ENCODE results near the gene TRIM49.
"Not testable (repeated sequence)": the region's sequence is repeated elsewhere in the genome, so short reads cannot be mapped to it uniquely, and the experiment has no call there.

TRIM49 gene, protein sequence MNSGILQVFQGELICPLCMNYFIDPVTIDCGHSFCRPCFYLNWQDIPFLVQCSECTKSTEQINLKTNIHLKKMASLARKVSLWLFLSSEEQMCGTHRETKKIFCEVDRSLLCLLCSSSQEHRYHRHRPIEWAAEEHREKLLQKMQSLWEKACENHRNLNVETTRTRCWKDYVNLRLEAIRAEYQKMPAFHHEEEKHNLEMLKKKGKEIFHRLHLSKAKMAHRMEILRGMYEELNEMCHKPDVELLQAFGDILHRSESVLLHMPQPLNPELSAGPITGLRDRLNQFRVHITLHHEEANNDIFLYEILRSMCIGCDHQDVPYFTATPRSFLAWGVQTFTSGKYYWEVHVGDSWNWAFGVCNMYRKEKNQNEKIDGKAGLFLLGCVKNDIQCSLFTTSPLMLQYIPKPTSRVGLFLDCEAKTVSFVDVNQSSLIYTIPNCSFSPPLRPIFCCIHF

GRCh38 chr11:89808475-89808874, at the start of gene TRIM49:
Gene TRIM49 (minus strand): TSS chr11:89808575. CDS start chr11:89804469, 4,106 bp downstream.
- not testable (repeated sequence) for DNase-seq (ENCODE audit: low spot score)

DNA sequence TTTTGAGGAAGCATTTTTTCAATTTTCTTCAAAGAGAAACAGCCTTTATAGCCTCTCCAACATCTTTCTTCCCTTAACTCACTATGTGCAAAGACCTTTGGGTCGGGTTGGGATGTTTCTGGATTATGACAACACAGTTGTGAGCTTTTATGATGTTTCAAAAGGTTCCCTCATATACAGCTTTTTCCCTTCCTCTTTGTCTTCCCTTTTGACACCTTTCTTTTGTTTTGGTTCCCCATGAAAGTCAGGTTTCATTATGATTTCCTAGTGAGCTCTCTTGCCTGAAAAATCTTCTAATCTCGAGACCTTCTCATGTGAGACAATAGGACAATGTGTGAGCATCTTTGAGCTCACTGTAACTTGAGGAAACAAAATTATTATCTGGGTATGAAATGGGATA, 18.3 kb upstream of the TRIM49 start:
- DNase-seq (ENCODE audit: low spot score): not testable (repeated sequence)

- DNase-seq (ENCODE audit: low spot score): not testable (repeated sequence)
Measured at GRCh38 chr11:89820008-89820407, 11.6 kb upstream of the TRIM49 start.

GRCh38 chr11:89813535-89813934, 5.2 kb upstream of the TRIM49 start:
- DNase-seq (ENCODE audit: low spot score): not testable (repeated sequence)

DNA sequence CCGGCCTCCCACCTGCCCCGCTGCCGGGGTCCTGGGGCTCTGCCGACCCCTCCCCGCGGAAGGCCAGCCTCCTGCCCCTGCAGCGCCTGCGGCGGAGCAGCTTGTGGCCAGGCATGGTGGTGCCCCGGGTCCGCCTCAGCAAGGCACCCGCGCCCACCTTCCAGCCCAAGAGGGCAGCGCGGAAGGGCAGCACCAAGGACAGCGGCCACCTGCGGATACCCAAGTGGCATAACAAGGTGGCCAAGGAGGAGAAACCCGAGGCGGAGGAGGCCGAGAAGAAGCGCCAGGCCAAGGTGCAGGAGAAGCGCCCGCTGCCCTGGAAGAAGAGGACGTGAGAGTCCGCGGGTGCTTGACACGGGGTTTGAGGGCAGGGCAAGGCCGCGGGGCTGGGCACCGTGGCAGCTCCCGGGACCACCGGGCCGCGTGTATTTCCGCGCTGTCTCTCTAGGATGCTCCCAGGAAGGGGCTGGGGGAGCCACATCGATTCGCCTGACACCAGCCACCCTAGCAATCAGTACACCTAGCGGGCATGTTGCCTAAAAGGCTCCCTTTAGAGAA, 20.8 kb downstream of the TRIM49 start:
- not testable (repeated sequence) for DNase-seq (ENCODE audit: low spot score)

DNA sequence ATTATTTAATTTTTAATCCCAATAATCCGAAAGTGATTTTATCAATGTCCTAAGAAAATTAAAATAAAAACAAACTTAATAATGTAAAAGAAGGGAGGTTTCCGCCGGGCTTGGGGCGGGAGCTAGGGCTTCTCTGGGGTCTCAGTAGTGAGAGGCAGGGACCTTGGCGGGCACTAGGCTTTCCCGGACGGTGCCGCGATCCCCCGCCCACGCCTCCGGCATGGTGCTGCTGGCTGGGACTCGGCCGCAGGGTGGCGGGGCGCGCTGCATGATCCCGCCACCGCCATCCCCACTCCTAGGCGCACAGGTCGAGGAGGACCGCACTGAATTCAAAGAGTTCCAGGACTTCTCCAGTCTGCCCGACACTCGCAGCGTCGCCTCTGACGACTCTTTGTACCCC, 22.6 kb downstream of the TRIM49 start:
- DNase-seq (ENCODE audit: low spot score): not testable (repeated sequence)

DNA sequence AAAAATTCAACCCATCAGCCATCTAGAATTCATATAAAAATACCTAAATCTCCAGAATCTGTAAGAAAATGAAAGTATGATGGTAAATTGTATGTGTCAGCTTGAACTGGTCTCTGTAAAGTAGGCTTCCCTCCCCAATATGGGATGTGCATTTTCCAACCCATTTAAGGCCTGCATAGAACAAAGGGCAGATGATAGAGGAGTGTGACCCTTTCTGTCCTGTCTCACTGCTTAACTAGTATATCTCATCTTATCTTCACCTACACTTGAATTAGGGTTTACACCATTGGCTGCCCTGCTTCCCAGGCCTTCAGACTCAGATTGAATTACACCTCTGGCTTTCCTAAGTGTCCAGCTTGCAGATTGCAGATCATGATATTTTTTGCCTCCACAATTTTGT, 57.6 kb downstream of the TRIM49 start:
- not testable (repeated sequence) for DNase-seq (ENCODE audit: low spot score)

All from pons (tissue), 1 donor.